Activated CD4-positive, alpha-beta T cell treated with anti-CD3 and anti-CD28 coated beads, Interleukin-10, Interleukin-2, amounts not matched to agents 100 ng/mL and 50 ng/mL, durations not matched to agents 16 hours and 8 hours (primary cell): ENCODE measurements around the gene MYL12A.

ENCODE experiments used
- DNase-seq: peaks from one replicate; pipeline ENCODE4 v3.0.0-alpha.2; 2020

MYL12A gene

DNA sequence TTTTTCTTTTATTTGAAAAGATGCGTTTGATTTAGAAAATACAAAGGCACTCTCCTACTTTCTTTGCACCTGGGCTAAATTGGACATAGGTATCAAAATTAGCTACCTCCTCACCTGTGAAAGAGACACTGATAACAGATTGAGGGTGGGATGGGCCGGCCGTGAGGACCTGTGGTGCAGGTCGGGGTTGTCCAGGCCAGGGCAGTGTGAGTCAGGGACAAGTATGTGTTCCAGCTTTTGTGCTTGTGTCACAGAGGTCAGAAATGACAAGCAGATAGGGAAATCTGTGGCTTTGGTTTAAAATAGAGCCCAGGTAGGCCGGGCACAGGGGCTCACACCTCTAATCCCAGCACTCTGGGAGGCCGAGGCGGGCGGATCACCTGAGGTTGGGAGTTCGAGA, 36.9 kb downstream of the MYL12A start:
- no peak for DNase-seq

GRCh38 chr18:3286159-3286558, 38.6 kb downstream of the MYL12A start:
- no peak for DNase-seq

DNA sequence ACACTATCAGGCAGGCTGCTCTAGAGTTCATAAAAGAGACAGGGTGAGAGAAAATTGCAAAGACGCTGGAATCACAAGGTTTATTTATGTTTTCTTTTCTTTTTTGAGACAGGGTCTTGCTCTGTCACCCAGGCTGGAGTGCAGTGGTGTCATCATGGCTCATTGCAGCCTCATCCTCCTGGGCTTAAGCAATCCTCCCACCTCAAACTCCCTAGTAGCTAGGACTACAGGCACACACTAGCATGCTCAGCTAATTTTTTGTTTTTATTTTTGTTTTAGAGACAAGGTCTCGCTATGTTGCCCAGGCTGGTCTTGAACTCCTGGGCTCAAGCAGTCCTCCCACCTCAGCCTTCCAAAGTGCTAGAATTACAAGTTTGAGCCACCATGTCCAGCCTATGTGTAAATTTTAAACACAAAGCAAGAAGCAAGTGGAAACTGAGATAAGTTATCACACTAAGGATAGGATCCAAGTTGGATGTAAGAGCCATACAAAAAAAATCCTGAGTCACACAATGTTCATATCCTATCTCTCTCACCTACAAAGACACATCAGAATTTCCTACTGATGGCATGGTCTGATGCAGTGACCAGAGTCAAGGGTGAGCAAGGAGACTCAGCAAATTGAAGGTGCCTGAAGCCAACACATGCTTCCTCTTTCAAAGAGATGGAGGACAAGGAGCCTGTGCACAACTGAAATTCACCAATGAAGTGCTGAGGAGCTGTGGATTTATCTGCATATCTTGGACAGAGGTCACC, 45.8 kb downstream of the MYL12A start:
- no peak for DNase-seq

GRCh38 chr18:3294435-3295080, 47.0 kb downstream of the MYL12A start:
- DNase-seq: no peak

DNA sequence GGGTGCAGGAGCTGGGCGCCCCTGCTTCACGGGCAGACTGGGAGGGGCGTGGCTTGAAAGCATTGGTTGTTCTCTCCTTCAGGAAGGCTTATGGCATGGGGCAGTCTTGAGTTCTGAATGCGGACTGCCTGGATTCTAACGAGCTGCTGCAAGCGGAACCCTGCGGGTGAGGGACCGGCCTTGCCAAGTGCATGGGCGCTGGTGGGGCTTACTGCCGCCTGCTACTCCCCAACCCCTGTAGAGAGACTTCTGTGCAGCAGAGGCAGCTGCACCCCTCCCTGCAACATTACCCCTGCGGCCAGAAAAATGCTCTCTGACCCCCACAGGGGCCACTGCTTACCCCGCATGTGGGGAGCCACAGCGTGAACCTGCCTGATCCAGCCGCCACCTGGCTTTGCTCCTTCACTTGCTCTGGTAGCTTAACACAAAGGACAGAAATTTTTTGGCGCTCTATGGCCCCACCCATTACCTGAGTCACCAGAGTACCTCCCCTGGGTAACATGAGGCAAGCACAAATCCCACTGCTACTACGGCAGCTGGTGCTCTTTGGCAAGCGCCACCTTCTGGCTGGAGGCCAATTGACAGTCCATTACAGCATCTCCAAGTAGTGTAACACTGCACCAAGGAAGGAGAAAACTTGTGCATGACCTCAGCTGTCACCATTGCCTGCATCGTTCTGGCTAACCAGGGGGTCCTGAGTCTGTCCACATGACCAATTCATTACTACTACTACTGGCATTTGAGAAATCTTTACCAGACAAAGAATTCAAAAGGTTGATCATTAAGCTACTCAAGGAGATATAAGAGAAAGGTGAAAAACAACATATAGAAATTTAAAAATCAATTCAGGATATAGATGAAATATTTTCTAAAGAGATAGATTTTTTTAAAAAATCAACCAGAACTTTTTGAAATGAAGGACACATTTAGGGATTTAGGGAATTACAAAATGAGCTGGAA, 49.7 kb downstream of the MYL12A start:
- peak; percentile 96 for DNase-seq

- DNase-seq: no peak
These were observed 57.2 kb downstream of the MYL12A start for GRCh38 chr18:3304832-3305231.

- peak; percentile 89 for DNase-seq
These were observed 57.8 kb downstream of the MYL12A start for GRCh38 chr18:3305354-3305762.
